AG10803 (cell line): ENCODE results near the gene DNAJC8.

Experiments
- DNase-seq: peaks from one replicate; pipeline ENCODE4 v3.0.0; 2010; ENCODE audit warnings: low read depth
- H3K4me3 ChIP-seq: 2 replicates; pipeline ENCODE4 v1.5.1; 2011; ENCODE audit warnings: mild to moderate bottlenecking, low read length, control low read depth
- CTCF ChIP-seq: conservative IDR thresholded peaks from 2 replicates; pipeline ENCODE4 v1.5.1; 2011; ENCODE audit warnings: mild to moderate bottlenecking, low read length, control low read depth, inconsistent platforms

Gene DNAJC8

GRCh38 chr1:28193701-28194161, 39.1 kb downstream of the DNAJC8 start:
- DNase-seq = no peak
- no peak overlapping the region for H3K4me3 ChIP-seq

GRCh38 chr1:28190996-28191645, 41.7 kb downstream of the DNAJC8 start:
- no peak for DNase-seq
- H3K4me3 ChIP-seq = no peak overlapping the region
- TF ChIP-seq CTCF = no peak

More at GRCh38 chr1:28193701-28194161, 39.1 kb downstream of the DNAJC8 start:
- no peak for TF ChIP-seq CTCF

- no peak for DNase-seq
- H3K4me3 ChIP-seq = no peak overlapping the region
- TF ChIP-seq CTCF = no peak
Measured at GRCh38 chr1:28190337-28190979, 42.4 kb downstream of the DNAJC8 start.

GRCh38 chr1:28185071-28185470, 47.8 kb downstream of the DNAJC8 start:
- TF ChIP-seq CTCF = no peak
- no peak for DNase-seq

GRCh38 chr1:28180306-28181305, 52.2 kb downstream of the DNAJC8 start:
- TF ChIP-seq CTCF = no peak
- DNase-seq = no peak

More at GRCh38 chr1:28185071-28185470, 47.8 kb downstream of the DNAJC8 start:
- no peak overlapping the region for H3K4me3 ChIP-seq

GRCh38 chr1:28178690-28179485, 53.9 kb downstream of the DNAJC8 start:
- H3K4me3 ChIP-seq = no peak overlapping the region
- DNase-seq = no peak
- no peak for TF ChIP-seq CTCF

More at GRCh38 chr1:28180306-28181305, 52.2 kb downstream of the DNAJC8 start:
- H3K4me3 ChIP-seq = no peak overlapping the region
